Measurements from ENCODE around the gene ADIPOR2.
A peak's percentile ranks its signal among the peaks of the same experiment; 100 is the strongest.

ADIPOR2 gene

DNA sequence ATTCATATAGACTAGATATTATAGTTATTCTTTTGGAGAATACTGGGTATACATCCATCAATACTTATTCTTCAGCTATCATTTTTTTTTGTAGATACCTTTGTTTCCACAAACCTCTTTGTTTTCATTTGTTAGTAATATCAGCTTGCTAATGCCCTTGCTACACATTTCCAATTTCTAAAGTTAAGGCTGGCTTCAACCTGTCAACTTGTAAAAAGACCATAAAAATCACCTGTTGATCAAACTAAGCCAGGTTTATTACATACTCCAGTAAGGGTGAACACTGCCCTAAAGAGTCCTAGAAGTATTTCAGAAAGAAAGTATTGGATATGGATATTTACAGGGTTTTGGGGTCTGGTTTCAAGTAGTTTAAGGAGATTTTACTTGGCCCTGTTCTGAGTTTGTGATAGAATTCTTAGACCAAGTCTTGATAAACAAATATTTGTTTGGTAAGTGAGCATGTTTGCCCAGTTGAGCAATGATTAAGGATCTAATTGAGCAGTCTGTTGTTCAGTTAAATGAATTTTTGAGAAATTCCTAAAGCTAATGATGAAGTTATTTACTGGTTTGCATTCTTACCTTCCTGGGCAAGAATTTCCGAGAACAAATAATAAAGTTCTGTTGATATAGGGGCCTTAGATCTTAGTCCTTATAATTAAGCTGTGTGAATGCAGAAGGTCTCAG, 76.7 kb downstream of the ADIPOR2 start:
- TF ChIP-seq GATA2 (IDR thresholded peaks at IDR 0.05; ENCODE audit: low read depth, low read length): no peak
- no peak for TF ChIP-seq GATA3 (IDR thresholded peaks at IDR 0.05; ENCODE audit: low read depth, low read length)

DNA sequence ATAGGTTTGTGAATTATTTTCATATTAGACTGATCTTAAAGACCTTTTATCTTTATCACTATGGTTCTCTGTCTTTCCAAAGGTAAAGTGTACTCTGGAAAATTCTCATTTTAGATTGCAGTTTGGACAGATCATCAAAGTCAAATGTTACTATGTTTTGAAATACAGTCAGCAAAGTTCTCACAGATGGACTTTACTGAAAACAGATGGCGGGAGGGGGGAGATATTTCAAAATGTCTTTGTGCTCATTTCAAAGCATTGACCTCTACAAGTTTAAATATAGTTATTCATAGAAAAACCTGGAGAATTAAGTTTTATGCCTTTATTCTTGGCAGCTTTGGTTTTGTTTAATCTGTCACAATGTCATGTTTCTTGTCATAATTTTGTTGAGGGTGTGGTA, 77.7 kb downstream of the ADIPOR2 start:
- TF ChIP-seq GATA3 (IDR thresholded peaks at IDR 0.05; ENCODE audit: low read depth, low read length): no peak
- TF ChIP-seq GATA2 (IDR thresholded peaks at IDR 0.05; ENCODE audit: low read depth, low read length): no peak

DNA sequence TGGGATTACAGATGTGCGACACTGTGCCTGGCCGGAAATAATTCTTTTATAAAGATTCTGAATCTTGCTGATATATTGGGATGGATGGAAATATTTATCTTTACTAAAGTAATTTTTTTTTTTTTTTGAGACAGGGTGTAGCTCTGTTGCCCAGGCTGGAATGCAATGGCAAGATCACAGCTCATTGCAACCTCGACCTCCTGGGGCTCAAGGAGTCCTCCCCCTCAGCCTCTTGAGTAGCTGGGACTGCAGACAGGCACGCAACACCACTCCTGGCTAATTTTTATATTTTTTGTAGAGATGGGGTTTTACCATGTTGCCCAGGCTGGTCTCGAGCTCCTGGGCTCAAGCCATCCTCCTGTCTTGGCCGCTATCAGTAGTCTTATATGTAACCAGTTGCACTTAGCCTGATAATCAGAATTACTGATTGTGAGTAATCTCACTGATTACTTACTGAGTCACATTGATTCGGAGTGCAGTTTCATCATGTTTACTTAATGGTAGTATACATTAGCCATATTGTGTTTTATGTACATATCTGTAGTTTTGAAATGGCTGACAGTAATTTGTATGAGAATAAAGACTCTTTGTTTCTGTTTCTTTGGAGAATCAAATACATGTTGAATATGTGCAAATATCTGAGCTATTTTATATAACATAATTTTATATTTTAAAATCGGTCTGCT, 79.1 kb downstream of the ADIPOR2 start:
- no peak for TF ChIP-seq GATA3 (IDR thresholded peaks at IDR 0.05; ENCODE audit: low read depth, low read length)
- no peak for TF ChIP-seq GATA2 (IDR thresholded peaks at IDR 0.05; ENCODE audit: low read depth, low read length)

DNA sequence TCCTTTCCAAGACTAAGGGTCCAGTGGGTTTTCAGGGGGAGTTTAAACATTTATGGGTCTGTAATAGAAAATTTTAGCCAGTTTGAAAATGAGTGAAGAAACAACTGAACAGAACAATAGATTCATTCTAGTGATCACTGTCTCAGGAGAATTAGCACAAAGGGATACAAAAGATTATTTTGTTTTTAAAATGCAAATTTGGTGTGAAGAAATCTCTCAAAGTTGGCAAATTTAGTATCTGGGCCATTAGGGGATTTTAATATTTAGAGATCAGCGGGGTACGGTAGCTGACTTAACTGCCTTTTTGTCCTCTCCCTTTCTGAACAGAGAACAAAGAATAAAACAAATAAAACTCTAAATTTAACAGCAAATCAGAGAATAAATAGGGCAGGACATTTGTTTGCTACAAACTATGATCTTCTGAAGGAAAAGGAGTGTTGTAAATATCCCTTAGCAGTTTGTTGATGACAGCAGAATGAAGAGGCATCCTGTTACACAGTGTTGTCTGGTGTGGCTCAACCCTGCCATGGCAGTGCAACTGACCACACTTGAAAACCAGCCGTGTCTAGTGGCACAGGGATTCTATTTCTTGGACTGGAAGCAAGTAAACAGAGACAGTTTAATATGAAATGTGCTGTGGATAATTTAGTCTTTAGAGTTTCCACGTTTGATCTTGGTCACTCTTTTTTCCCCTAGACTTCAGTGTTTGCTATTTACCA, 83.2 kb downstream of the ADIPOR2 start:
- TF ChIP-seq GATA3 (IDR thresholded peaks at IDR 0.05; ENCODE audit: low read depth, low read length): no peak
- TF ChIP-seq GATA2 (IDR thresholded peaks at IDR 0.05; ENCODE audit: low read depth, low read length): no peak

DNA sequence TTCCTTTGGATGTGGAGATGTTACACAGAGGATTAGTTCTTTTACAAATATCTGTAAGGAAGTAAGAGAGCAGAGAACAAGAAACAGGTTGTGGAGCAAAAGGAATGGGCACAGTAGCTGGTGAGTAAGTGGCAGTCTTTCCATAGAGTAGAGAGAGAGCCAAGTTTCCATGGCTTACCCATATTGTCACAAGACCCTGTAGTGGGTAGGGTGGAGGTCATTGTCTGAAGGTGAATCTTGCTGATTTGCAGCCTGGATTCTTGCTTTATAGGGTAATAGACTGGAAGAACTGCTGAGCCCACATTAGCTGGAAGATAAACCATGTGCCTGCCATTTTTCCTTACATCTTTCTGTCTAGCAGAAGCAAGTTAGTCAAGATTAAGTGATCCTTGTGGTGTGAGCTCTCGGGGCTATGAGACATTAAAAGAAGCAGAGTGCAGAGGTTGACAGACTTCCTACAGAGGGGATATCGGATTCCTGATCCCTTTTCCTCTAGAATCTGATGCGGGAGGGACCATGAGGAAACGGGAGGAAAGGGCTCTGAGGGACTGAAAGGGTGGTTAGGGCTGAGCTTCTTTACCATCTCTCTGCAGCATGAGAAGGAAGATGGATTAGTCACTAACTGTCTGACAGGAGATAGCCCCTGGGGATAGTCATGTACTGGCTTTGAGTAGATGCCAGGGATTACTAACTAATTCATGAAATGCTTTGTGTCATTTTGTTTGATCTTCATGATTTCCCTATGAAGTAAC, 85.5 kb downstream of the ADIPOR2 start:
- TF ChIP-seq GATA3 (IDR thresholded peaks at IDR 0.05; ENCODE audit: low read depth, low read length): no peak
- TF ChIP-seq GATA2 (IDR thresholded peaks at IDR 0.05; ENCODE audit: low read depth, low read length): 0 out of 2 replicates have a peak, but pooled peaks have one; percentile 8

- TF ChIP-seq GATA3 (IDR thresholded peaks at IDR 0.05; ENCODE audit: low read depth, low read length): no peak
- TF ChIP-seq GATA2 (IDR thresholded peaks at IDR 0.05; ENCODE audit: low read depth, low read length): no peak
Measured at GRCh38 chr12:1777798-1778197, 86.9 kb downstream of the ADIPOR2 start.

DNA sequence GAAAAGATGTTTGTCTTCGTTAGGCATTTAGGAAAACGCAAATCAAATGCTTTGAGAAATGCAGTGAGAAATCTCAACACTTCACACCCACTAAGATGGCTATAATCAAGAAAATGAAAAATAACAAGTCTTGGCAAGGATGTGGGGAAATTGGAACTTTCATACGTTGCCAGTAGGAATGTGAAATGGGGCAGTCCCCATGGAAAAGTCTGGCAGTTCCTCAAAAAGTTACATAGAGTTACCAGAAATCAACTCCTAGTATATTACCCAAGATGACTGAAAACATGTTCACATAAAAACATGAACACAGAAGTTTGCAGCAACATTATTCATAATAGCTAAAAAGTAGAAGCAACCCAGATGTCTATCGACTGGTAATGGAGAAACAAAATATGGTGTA, 88.0 kb downstream of the ADIPOR2 start:
- TF ChIP-seq GATA3 (IDR thresholded peaks at IDR 0.05; ENCODE audit: low read depth, low read length): no peak
- TF ChIP-seq GATA2 (IDR thresholded peaks at IDR 0.05; ENCODE audit: low read depth, low read length): no peak

DNA sequence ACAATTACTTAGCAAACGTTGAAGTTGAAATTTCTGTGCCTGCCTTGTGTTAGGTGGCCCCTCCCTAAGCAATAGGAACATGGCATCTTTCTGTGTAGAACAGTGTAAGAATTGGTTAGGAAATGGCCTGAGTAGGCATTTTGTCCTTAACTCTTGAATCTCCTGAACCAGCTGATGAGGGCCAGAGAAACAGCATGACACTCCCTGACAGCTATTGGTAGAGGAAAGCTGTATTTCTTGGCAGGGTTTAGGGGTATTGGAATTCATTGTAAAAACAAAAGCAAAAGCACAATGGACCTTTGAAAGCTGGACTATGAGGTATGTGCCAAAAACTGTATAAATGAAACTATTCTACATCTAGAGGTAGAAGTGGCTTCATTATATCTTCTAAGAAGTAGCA, 88.9 kb downstream of the ADIPOR2 start:
- no peak for TF ChIP-seq GATA2 (IDR thresholded peaks at IDR 0.05; ENCODE audit: low read depth, low read length)
- no peak for TF ChIP-seq GATA3 (IDR thresholded peaks at IDR 0.05; ENCODE audit: low read depth, low read length)

DNA sequence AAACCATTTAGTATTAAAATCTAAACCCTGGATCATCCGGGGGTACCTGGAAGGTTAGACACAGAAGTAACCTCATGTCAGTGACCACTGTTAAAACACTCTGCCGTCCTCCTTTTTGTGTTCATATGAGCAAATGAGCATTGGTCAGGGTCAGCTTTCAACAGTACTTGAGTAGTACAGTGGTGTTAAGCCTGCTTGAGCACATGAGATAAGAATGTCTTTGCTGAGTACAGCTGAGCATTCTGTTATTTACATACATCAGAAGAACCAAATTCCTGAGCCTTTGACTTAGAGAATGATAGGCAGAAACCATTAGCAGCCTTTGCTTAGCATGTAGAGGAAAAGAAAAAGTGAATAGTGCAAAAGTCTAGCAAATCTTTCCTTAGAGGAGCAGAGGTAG, 90.9 kb downstream of the ADIPOR2 start:
- no peak for TF ChIP-seq GATA2 (IDR thresholded peaks at IDR 0.05; ENCODE audit: low read depth, low read length)
- TF ChIP-seq GATA3 (IDR thresholded peaks at IDR 0.05; ENCODE audit: low read depth, low read length): no peak

DNA sequence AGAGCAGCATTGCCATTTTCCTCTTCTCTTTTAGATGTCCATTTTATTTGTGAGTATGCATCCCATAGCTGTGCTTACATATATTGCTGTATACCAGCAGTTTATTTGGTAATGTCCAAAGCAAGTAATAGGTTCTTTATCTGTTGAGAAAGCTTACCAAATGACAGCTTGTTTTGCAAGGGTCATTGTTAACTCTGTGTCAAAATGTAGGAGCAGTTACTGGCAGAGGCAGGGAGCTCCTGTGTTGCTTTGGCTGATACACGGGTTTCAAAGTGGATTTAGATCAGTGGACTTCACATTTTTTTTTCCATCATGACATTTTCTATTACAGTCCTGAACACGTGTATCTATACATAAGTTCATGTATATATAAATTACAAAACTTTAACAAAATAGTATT, 91.3 kb downstream of the ADIPOR2 start:
- TF ChIP-seq GATA3 (IDR thresholded peaks at IDR 0.05; ENCODE audit: low read depth, low read length) (no peak), GATA2 (IDR thresholded peaks at IDR 0.05; ENCODE audit: low read depth, low read length) (no peak)

DNA sequence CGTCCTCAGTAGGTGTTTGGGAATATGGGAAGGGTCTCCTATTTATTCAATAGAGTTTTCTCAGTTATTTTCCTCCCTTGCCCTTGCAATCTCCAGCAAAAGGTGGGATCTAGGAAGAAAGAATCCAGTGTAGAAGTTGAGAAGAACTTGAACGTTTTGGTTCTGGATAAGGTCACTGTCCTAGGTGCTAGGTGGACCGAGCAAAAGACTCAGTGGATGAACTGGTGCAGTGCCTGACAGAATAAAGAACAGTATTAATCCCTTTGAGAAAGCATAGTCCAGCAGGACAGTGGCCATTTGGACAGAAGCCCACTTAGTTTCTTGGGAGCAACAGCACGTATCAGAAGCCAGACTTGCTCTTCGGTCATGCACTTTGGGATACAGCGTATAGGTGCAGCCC, 96.8 kb downstream of the ADIPOR2 start:
- TF ChIP-seq GATA2 (IDR thresholded peaks at IDR 0.05; ENCODE audit: low read depth, low read length): no peak
- TF ChIP-seq GATA3 (IDR thresholded peaks at IDR 0.05; ENCODE audit: low read depth, low read length): no peak

GRCh38 chr12:1790444-1790843, 99.6 kb downstream of the ADIPOR2 start:
- no peak for TF ChIP-seq GATA3 (IDR thresholded peaks at IDR 0.05; ENCODE audit: low read depth, low read length)
- no peak; the same call in 1 of the 2 replicates for TF ChIP-seq GATA2 (IDR thresholded peaks at IDR 0.05; ENCODE audit: low read depth, low read length)

- TF ChIP-seq GATA2 (IDR thresholded peaks at IDR 0.05; ENCODE audit: low read depth, low read length) (no peak), GATA3 (IDR thresholded peaks at IDR 0.05; ENCODE audit: low read depth, low read length) (no peak)
Measured at GRCh38 chr12:1791104-1791841, 100.4 kb downstream of the ADIPOR2 start.
